Cardiac fibroblast (primary cell): Measurements from ENCODE around the gene CEBPA.

Source experiments
- DNase-seq, 2 donors: peaks; one replicate each; pipeline versions ENCODE4 v3.0.0 to v3.0.0-alpha.2; 2010; ENCODE audit warnings: low read depth in 2 of 2
- H3K4me3 ChIP-seq, 2 donors: replicated peaks in 1 of 2; 1 replicate in 1 of 2; 2 replicates in 1 of 2; pipeline ENCODE4 v1.5.1; 2011; ENCODE audit warnings: low read depth in 2 of 2, low read length in 2 of 2, mild to moderate bottlenecking in 2 of 2, moderate library complexity in 1 of 2
- CTCF ChIP-seq: IDR thresholded peaks from one replicate; pipeline ENCODE4 v1.5.1; 2011; ENCODE audit warnings: low read depth, mild to moderate bottlenecking, low read length, inconsistent platforms

CEBPA gene

GRCh38 chr19:33256261-33256660 is 46.1 kb downstream of the CEBPA start:
- TF ChIP-seq CTCF, result no peak
- H3K4me3 ChIP-seq, result no peak overlapping the region
- no peak for DNase-seq

- TF ChIP-seq CTCF, result no peak
- no peak overlapping the region for H3K4me3 ChIP-seq
- no peak for DNase-seq
Observed at GRCh38 chr19:33255781-33256180, 46.6 kb downstream of the CEBPA start.

- TF ChIP-seq CTCF, result no peak
- DNase-seq, result no peak
- no peak overlapping the region for H3K4me3 ChIP-seq
Observed at GRCh38 chr19:33254245-33254824, 48.0 kb downstream of the CEBPA start.

GRCh38 chr19:33252971-33253370 is 49.4 kb downstream of the CEBPA start:
- TF ChIP-seq CTCF, result no peak
- DNase-seq, result no peak
- no peak overlapping the region for H3K4me3 ChIP-seq

- TF ChIP-seq CTCF, result no peak
- H3K4me3 ChIP-seq, result no peak overlapping the region
- DNase-seq, result no peak
Observed at GRCh38 chr19:33252418-33252962, 49.8 kb downstream of the CEBPA start.

GRCh38 chr19:33251526-33252090 is 50.7 kb downstream of the CEBPA start:
- TF ChIP-seq CTCF, result no peak
- DNase-seq, result no peak
- no peak overlapping the region for H3K4me3 ChIP-seq
